Keratinocyte (primary cell): ENCODE measurements around the gene PSD. TPM values are rescaled to one million over a fixed set of nuclear protein-coding genes. Genes with fewer than 3 reads are reported as not detected.

Experiments used
- DNase-seq: peaks from one replicate; pipeline ENCODE4 v3.0.0-alpha.2; 2011; ENCODE audit warnings: low read depth, missing footprints, low spot score
- FAIRE-seq: peaks from 2 replicates; lab custom pipeline; 2011; peaks lifted over from hg19 to GRCh38; lab: Jason Lieb, UNC
- H2AFZ ChIP-seq: 2 replicates; pipeline ENCODE4 v1.6.0; 2012; ENCODE audit warnings: low read length, control low read depth, inconsistent platforms; ENCODE audit not compliant: control insufficient read depth
- H3K27ac ChIP-seq: 2 replicates; pipeline ENCODE4 v1.5.1; 2011; ENCODE audit warnings: low read length; ENCODE audit not compliant: control insufficient read depth, insufficient read depth
- H3K27me3 ChIP-seq: 3 replicates; pipeline ENCODE4 v1.6.0; 2011; ENCODE audit warnings: low read length; ENCODE audit not compliant: control insufficient read depth, insufficient read depth; ENCODE audit errors: extremely low read depth
- H3K36me3 ChIP-seq, 2 experiments: 2 replicates in 1 of 2; 3 replicates in 1 of 2; pipeline ENCODE4 v1.5.1; 2011; ENCODE audit warnings: low read length in 2 of 2, mild to moderate bottlenecking in 1 of 2; ENCODE audit not compliant: control insufficient read depth in 2 of 2, insufficient read depth in 2 of 2; ENCODE audit errors: extremely low read depth in 1 of 2
- H3K4me1 ChIP-seq: 3 replicates; pipeline ENCODE4 v1.5.1; 2011; ENCODE audit warnings: low read length; ENCODE audit not compliant: control insufficient read depth, insufficient read depth; ENCODE audit errors: extremely low read depth
- H3K4me2 ChIP-seq: 3 replicates; pipeline ENCODE4 v1.6.0; 2011; ENCODE audit warnings: low read depth, low read length; ENCODE audit not compliant: control insufficient read depth, insufficient read depth; ENCODE audit errors: extremely low read depth
- H3K4me3 ChIP-seq, 3 experiments: fragments of 200-600 bp in 1 of 3; sonication (generic) in 1 of 3; 2 replicates in 2 of 3; 3 replicates in 1 of 3; pipeline ENCODE4 v1.5.1; 2011 to 2016; ENCODE audit warnings: low read length in 3 of 3, mild to moderate bottlenecking in 3 of 3, control low read depth in 2 of 3, inconsistent platforms in 1 of 3, low read depth in 1 of 3, mixed read lengths in 1 of 3, mixed run types in 1 of 3, moderate library complexity in 1 of 3; ENCODE audit not compliant: control insufficient read depth in 2 of 3, insufficient read depth in 2 of 3; ENCODE audit errors: extremely low read depth in 1 of 3
- H3K79me2 ChIP-seq: 2 replicates; pipeline ENCODE4 v1.6.0; 2012; ENCODE audit warnings: low read length; ENCODE audit not compliant: control insufficient read depth, insufficient read depth
- H3K9ac ChIP-seq: 3 replicates; pipeline ENCODE4 v1.6.0; 2011; ENCODE audit warnings: low read length; ENCODE audit not compliant: control insufficient read depth, insufficient read depth; ENCODE audit errors: extremely low read depth
- H3K9me1 ChIP-seq: 3 replicates; pipeline ENCODE4 v1.6.0; 2011; ENCODE audit warnings: low read length; ENCODE audit not compliant: control insufficient read depth, insufficient read depth; ENCODE audit errors: extremely low read depth
- H3K9me3 ChIP-seq: 2 replicates; pipeline ENCODE4 v1.5.1; 2012; ENCODE audit warnings: low read depth, low read length; ENCODE audit not compliant: control insufficient read depth
- H4K20me1 ChIP-seq: 3 replicates; pipeline ENCODE4 v1.6.0; 2011; ENCODE audit warnings: low read length; ENCODE audit not compliant: control insufficient read depth, insufficient read depth; ENCODE audit errors: extremely low read depth
- CTCF ChIP-seq, 3 experiments: IDR thresholded peaks in 1 of 3; conservative IDR thresholded peaks in 1 of 3; optimal IDR thresholded peaks in 1 of 3; 2 replicates in 2 of 3; 3 replicates in 1 of 3; pipeline versions ENCODE3 to v1.5.1; 2011; ENCODE audit warnings: low read length in 3 of 3, mild to moderate bottlenecking in 3 of 3, moderate library complexity in 2 of 3, control low read depth in 1 of 3, inconsistent platforms in 1 of 3; ENCODE audit not compliant: insufficient read depth in 2 of 3; ENCODE audit errors: extremely low read depth in 1 of 3
- EZH2 ChIP-seq: IDR thresholded peaks from one replicate; pipeline ENCODE4 v1.6.1; 2012; ENCODE audit warnings: inconsistent platforms, mild to moderate bottlenecking, low read length, moderate library complexity
- dilution Hi-C: fragments of 300-500 bp; cut with MboI; formaldehyde crosslinking; loops from one replicate; pipeline ENCODE4 v1.7.0; 2020; ENCODE audit warnings: low sequenced_read_pairs; ENCODE audit not compliant: extremely low pct_ligation_motif_present
- polyA plus RNA-seq, 5 experiments: library from polyadenylated mRNA; depleted of rRNA in 3 of 5; stranded (reverse) in 3 of 5; stranded (forward) in 1 of 5; unstranded in 1 of 5; fragments of >200 nt; gene quantifications; 1 replicate in 1 of 5; 2 replicates in 3 of 5; 3 replicates in 1 of 5; pipeline versions ENCODE4 v1.2.1 to v1.2.3, GENCODE V29; 2011 to 2012; ENCODE audit warnings: missing spikeins in 2 of 5, low read depth in 1 of 5, low replicate concordance in 1 of 5

Gene PSD
- polyA plus RNA-seq, 1 donor (not counting 4 experiments of a cell fraction or from before 2014, with no cell fraction given), result 0.10 TPM

GRCh38 chr10:102425444-102425843, 6.9 kb upstream of the PSD start:
- no peak for DNase-seq
- H3K9ac ChIP-seq, result no peak overlapping the region
- H3K27me3 ChIP-seq, result no peaks in the 10 kb centered on the region
- no peak for TF ChIP-seq CTCF (optimal IDR thresholded peaks at IDR 0.05 in 1 of 3, IDR thresholded peaks at IDR 0.05 in 1 of 3, conservative IDR thresholded peaks at IDR 0.05 in 1 of 3; ENCODE audit: extremely low read depth in 1 of 3, insufficient read depth in 2 of 3, low read length in 3 of 3)
- no peak overlapping the region for H2AFZ ChIP-seq
- H3K9me3 ChIP-seq, result no peaks in the 10 kb centered on the region
- peaks cover 9 to 21% of the 10 kb centered on the region in 2 experiments for H3K36me3 ChIP-seq
- no peak overlapping the region for H3K27ac ChIP-seq
- no peak overlapping the region for H3K4me2 ChIP-seq
- H3K9me1 ChIP-seq, result no peaks in the 10 kb centered on the region
- dilution Hi-C loops, result no loop called here
- H3K4me1 ChIP-seq, result peaks cover 15% of the 10 kb centered on the region
- peaks cover 3% of the 10 kb centered on the region for H3K79me2 ChIP-seq
- FAIRE-seq, result no peak
- H3K4me3 ChIP-seq, result no peak overlapping the region
- no peaks in the 10 kb centered on the region for H4K20me1 ChIP-seq

- Histone ChIP-seq H3K9ac (no peak overlapping the region), H3K9me3 (no peaks in the 10 kb centered on the region), H3K4me1 (peaks cover 20% of the 10 kb centered on the region), H3K79me2 (peaks cover 3% of the 10 kb centered on the region), H3K27ac (no peak overlapping the region), H3K9me1 (no peaks in the 10 kb centered on the region), H3K27me3 (no peaks in the 10 kb centered on the region), H4K20me1 (no peaks in the 10 kb centered on the region), H2AFZ (no peak overlapping the region), H3K4me3 (no peak overlapping the region), H3K4me2 (no peak overlapping the region), H3K36me3 (peaks cover 9 to 21% of the 10 kb centered on the region in 2 experiments)
- dilution Hi-C loops, result no loop called here
- TF ChIP-seq EZH2, result no peak
- TF ChIP-seq CTCF (optimal IDR thresholded peaks at IDR 0.05 in 1 of 3, IDR thresholded peaks at IDR 0.05 in 1 of 3, conservative IDR thresholded peaks at IDR 0.05 in 1 of 3; ENCODE audit: extremely low read depth in 1 of 3, insufficient read depth in 2 of 3, low read length in 3 of 3), result no peak
- DNase-seq, result no peak
- FAIRE-seq, result no peak
Measured at GRCh38 chr10:102424916-102425315, 6.3 kb upstream of the PSD start.
